Right cardiac atrium (tissue), 5 donors: ENCODE data around the gene OTOG. TPM values are rescaled to one million over a fixed set of nuclear protein-coding genes. Genes with fewer than 3 reads are reported as not detected.

Source experiments
- ATAC-seq, 2 donors: fragments of 200-7000 bp; cut with Tn5 transposase; one replicate each; pipeline versions ENCODE4 v1.8.0 to v1.9.1; 2020; ENCODE audit warnings: moderate library complexity in 2 of 2, mild to moderate bottlenecking in 1 of 2
- DNase-seq, 3 donors: peaks; one replicate each; pipeline ENCODE4 v3.0.0-alpha.2; 2020
- H3K27ac ChIP-seq: one replicate; pipeline ENCODE4 v1.5.1; 2013; ENCODE audit warnings: mild to moderate bottlenecking, low read length, control low read depth, moderate library complexity
- H3K27me3 ChIP-seq: one replicate; pipeline ENCODE4 v1.6.1; 2013; ENCODE audit not compliant: control insufficient read depth, insufficient read depth
- H3K4me1 ChIP-seq: one replicate; pipeline ENCODE4 v1.6.1; 2013; ENCODE audit warnings: low read length; ENCODE audit not compliant: control insufficient read depth, insufficient read depth
- H3K4me3 ChIP-seq: one replicate; pipeline ENCODE4 v1.5.1; 2013; ENCODE audit warnings: low read length, control low read depth
- H3K9me3 ChIP-seq: one replicate; pipeline ENCODE4 v1.6.1; 2013; ENCODE audit warnings: low read length; ENCODE audit not compliant: control insufficient read depth
- WGBS: extraction: QIAGEN DNeasy Blood & Tissue Kit; methylation state at CpG from one replicate; pipeline ENCODE4 v1.1.7; 2013; 5-methylcytosine and 5-hydroxymethylcytosine counted together
- intact Hi-C, 4 donors: fragments of 100-400 bp; cut with DNase I; formaldehyde crosslinking; loops; one replicate each; pipeline versions ENCODE4 v1.11.0 to v1.14.0; 2022 to 2023
- polyA plus RNA-seq: library from polyadenylated mRNA; stranded (reverse); fragments of 200-250 nt; gene quantifications from one replicate; pipeline ENCODE4 v1.2.3, GENCODE V29; 2013
- total RNA-seq, 4 donors: library from RNA; stranded (reverse); fragmentation: NEBNext Ultra II Directional; extraction: Animal tissue kit (Norgen Biotek cat#: 25700); gene quantifications; one replicate each; pipeline ENCODE4 v1.2.1, GENCODE V29; 2021
- donor health status: healthy with polysubstance abuse.
- donor health status: DM: no; HTN: yes; CAD: no.
- donor health status: DM: no; HTN: no; CAD: no.
- donor health status: DM: no; HTN: yes; CAD: no; lungs with severe emphysema.
- donor health status: DM: yes; HTN: yes; CAD: no.

The OTOG gene
- total and polyA plus RNA-seq, 5 donors = not detected

DNA sequence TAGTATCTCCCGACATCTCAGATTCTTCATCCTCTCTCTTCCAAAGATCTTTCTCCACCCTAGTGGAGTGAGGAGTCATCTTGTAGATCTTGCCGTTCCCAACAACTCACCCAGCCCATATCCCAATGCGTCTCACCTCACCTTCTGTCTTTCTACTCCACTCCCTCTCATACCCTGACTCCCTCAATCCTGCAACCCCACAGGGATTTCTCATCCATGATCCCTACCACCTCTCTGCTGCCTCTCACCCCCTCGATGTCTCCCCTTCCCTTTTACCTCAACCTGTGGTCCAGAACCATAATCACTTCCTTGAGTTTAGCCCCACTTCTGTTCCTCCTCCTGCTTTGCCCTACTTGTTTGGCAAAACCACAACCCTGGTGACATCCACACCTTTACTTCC is 41.7 kb downstream of the OTOG start:
- H3K4me1 ChIP-seq = no peaks in the 10 kb centered on the region
- 86% methylated on average over 4 of the region's 4 CpGs for WGBS
- ATAC-seq = no peak
- no peaks in the 10 kb centered on the region for H3K9me3 ChIP-seq
- no peak for DNase-seq
- no peak overlapping the region for H3K4me3 ChIP-seq
- H3K27me3 ChIP-seq = no peaks in the 10 kb centered on the region
- intact Hi-C loops = no loop called here
- H3K27ac ChIP-seq = no peak overlapping the region

DNA sequence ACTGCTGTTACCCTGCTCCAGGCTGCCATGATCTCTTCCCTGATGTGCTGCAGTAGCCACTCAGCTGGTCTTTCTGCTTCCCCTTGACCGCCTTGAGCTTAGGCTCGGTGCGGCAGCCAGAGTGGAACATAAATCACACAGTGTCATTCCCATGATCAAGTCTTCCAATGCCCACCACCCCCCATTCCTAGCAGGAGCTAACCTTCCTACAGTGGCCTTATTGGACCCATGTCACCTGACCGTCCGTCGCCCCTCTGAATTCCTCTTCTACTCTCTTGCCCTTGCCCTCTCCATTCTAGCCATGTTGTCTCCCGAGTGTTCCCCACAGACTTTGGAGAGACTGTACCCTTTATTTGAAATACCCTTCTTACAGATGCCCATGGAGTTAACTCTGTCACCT is 43.4 kb downstream of the OTOG start:
- H3K4me1 ChIP-seq = no peaks in the 10 kb centered on the region
- no peak overlapping the region for H3K4me3 ChIP-seq
- H3K27me3 ChIP-seq = no peaks in the 10 kb centered on the region
- ATAC-seq (no peak), DNase-seq (peak in 1 of 3 donors; percentile 12)
- no peak overlapping the region for H3K27ac ChIP-seq
- intact Hi-C loops = loop anchor here in 1 of 4 donors (10.0 kb wide), 1 partner anchor 384 kb away; no protein-coding TSS in a partner anchor
- 94% methylated on average over 7 of the region's 7 CpGs for WGBS
- no peaks in the 10 kb centered on the region for H3K9me3 ChIP-seq

DNA sequence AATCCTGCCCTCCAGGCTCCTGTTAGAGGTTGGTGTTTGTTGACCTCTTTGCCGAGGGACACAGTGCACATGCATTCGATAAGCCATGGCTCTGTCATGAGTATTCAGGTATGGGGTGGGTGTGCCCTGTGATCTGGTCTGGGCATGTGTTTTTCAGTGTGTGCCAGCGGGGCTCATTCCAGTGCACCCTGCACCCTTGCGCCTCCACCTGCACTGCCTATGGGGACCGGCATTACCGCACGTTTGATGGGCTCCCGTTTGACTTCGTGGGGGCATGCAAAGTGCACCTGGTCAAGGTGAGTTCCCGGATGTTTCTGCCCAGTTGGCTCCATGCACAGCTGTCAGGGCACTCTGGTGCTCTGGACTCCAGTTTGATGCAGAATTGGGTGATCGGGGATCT is 44.2 kb downstream of the OTOG start:
- 90% methylated on average over 11 of the region's 11 CpGs for whole genome bisulfite sequencing
- Histone ChIP-seq H3K27me3 (no peaks in the 10 kb centered on the region), H3K9me3 (no peaks in the 10 kb centered on the region), H3K27ac (no peak overlapping the region), H3K4me1 (no peaks in the 10 kb centered on the region), H3K4me3 (no peak overlapping the region)
- ATAC-seq (no peak), DNase-seq (peak in 1 of 3 donors; percentile 14)
- intact Hi-C loops = loop anchor here in 1 of 4 donors (10.0 kb wide), 1 partner anchor 384 kb away; no protein-coding TSS in a partner anchor

DNA sequence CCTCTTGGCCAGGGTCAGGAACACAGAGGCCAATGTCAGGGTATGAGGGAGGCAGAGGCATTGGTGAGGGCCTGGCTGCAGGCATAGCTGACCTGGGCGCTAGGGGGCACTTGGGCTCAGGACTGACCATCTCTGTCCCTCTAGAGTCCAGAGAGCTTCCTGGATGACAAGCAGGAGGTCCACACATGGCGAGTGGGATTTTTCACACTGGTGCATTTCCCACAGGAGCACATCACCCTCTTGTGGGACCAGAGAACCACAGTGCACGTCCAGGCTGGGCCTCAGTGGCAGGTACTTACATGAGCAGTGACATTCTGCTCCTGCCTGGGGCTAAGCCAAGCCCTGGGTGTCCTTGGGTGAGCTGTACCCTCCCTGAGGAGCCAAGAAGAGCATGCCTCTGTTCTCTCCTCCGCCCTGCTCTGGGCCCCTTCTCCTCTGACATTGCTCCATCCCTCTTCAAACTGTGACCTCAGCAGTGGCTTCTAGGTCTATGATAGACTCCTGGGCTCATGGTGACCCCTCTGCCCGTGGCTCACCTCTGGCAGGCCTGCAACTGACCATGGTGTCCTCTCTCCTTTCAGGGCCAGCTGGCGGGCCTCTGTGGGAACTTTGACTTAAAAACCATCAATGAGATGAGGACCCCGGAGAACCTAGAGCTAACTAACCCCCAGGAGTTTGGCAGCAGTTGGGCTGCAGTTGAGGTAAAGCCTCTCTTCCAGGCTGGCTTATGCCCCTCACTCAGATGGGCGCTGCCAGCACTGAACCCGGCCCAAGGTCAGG is 46.6 kb downstream of the OTOG start:
- intact Hi-C loops = loop anchor here in 1 of 4 donors (10.0 kb wide), 1 partner anchor 381 kb away; no protein-coding TSS in a partner anchor
- Histone ChIP-seq H3K27me3 (no peaks in the 10 kb centered on the region), H3K4me1 (no peaks in the 10 kb centered on the region), H3K4me3 (no peak overlapping the region), H3K9me3 (no peaks in the 10 kb centered on the region), H3K27ac (no peak overlapping the region)
- ATAC-seq (no peak), DNase-seq (no peak)
- 74% methylated on average over 9 of the region's 9 CpGs for WGBS

DNA sequence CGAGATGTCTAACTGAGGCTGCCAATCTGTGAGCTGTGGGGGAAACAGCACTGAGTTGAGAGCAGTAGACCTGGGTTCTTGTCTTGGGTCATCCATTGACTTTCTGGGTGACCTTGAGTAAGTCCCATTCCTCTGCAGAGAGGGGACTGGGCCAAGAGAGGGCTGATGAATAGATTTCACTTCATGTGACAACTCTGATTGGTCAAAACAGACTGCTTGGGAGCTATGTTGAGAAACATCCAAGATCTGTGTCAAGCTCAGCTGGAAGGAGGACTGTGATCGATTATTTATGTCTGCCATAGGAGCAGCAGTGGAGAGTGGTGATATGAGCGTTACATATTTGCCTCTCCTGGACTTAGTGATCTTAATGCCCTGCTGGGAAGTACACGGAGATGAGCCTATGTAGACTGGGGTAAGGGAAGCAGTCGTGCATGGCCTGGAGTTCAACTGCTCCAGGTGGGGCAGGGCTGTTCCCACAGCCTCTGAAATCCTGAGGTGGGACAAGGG is 47.7 kb downstream of the OTOG start:
- Histone ChIP-seq H3K27ac (no peak overlapping the region), H3K4me1 (no peaks in the 10 kb centered on the region), H3K9me3 (no peaks in the 10 kb centered on the region), H3K4me3 (no peak overlapping the region), H3K27me3 (no peaks in the 10 kb centered on the region)
- ATAC-seq = no peak
- DNase-seq = peak in 1 of 3 donors; percentile 5
- 84% methylated on average over 5 of the region's 5 CpGs for WGBS
- intact Hi-C loops = loop anchor here (5.0 to 10.0 kb wide), 4 partner anchors 128 to 388 kb away; no protein-coding TSS in a partner anchor

DNA sequence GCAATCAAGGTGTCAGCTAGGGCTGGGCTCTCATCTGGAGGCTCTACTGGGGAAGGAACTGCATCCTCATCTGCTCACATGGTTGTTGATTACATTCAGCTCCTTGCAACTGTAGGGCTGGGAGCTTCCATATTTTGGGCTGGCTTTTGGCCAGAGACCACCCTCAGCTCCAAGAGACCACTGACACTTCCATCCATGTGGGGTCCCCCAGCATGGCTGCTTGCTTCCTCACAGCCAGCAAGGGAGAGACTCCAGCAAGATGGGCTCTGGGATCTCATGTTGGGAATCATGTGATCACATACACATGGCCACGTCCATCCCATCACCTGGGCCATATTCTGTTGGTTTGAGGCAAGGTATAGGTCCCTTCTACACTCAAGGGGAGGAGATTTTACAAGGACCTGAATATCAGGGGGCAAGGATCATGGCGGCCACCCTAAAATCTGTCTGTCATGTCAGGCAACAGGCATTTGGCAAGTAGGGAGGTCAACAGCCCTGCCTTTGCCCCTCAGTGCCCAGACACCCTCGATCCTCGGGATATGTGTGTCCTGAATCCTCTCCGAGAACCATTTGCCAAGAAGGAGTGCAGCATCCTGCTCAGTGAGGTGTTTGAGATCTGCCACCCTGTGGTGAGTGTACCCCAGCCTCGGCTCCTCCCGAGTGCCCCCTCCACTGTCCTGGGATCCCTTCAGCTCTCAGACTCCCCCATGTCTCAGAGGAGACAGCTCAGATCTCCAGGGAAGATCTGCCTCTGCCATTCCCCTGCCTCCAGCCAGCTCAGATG is 48.7 kb downstream of the OTOG start:
- DNase-seq = no peak
- no peak overlapping the region for H3K27ac ChIP-seq
- H3K4me3 ChIP-seq = no peak overlapping the region
- intact Hi-C loops = loop anchor here (5.0 to 10.0 kb wide), 4 partner anchors 127 to 387 kb away; no protein-coding TSS in a partner anchor
- H3K9me3 ChIP-seq = no peaks in the 10 kb centered on the region
- WGBS = 74% methylated on average over 7 of the region's 7 CpGs
- no peak for ATAC-seq
- no peaks in the 10 kb centered on the region for H3K4me1 ChIP-seq
- no peaks in the 10 kb centered on the region for H3K27me3 ChIP-seq

DNA sequence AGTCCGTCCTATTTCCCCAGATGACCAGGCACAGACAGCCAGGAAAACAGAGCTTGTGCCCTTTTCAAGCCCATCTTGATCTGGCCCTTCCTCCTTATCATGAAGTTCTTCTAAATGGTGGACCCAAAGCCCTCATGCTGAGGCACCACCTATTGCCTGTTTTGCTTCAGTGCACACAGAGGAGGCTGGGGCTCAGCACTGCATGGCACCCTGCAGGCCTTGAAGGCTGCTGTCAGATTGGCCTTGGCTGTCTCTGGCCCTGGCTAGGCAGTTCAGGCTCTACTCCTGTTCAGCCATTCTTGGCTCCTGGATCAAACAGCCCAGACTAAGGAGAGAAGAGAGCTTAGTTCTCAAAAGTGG is 49.2 kb downstream of the OTOG start:
- ATAC-seq (no peak), DNase-seq (peak in 1 of 3 donors; percentile 1)
- no peaks in the 10 kb centered on the region for H3K4me1 ChIP-seq
- intact Hi-C loops = loop anchor here (5.0 to 10.0 kb wide), 4 partner anchors 126 to 386 kb away; no protein-coding TSS in a partner anchor
- 57% methylated on average over 1 of the region's 1 CpG for WGBS
- H3K27me3 ChIP-seq = no peaks in the 10 kb centered on the region
- no peak overlapping the region for H3K27ac ChIP-seq
- H3K9me3 ChIP-seq = no peaks in the 10 kb centered on the region
- H3K4me3 ChIP-seq = no peak overlapping the region

DNA sequence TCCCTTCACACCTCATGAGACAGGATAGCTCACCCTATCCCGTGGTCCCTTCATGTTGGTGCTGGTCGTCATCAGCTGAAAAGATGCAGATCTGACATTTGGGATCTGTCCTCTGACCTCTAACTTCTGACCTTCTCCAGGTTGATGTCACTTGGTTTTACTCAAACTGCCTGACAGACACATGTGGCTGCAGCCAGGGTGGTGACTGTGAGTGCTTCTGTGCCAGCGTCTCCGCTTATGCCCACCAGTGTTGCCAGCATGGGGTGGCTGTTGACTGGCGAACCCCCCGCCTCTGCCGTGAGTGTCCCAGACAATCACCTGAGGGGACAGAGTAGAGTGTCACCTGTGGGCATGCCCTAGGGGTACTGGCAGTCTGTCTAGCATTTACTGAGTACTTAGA is 49.7 kb downstream of the OTOG start:
- DNase-seq = no peak
- intact Hi-C loops = loop anchor here (5.0 to 10.0 kb wide), 4 partner anchors 126 to 386 kb away; no protein-coding TSS in a partner anchor
- 81% methylated on average over 7 of the region's 7 CpGs for WGBS

DNA sequence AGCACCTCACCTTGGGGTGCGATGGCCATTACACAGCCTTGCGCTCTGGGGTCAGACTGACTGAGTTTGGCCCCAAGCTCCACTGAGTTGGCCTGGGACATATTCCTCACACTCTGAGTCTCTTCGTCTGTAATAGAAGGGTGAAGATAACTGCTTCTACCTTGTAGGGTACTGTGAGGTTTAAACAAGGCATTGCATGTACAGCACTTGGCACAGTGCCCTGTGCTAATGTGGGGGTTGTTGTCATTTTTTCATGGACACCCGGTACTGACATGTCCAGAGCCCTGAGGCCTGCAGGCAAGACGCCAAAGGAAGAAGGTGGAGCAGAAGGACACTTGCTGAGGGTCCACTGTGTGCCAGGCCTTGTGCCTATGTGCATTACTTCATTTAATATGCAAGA is 50.7 kb downstream of the OTOG start:
- ATAC-seq (no peak), DNase-seq (no peak)
- H3K4me3 ChIP-seq = no peak overlapping the region
- intact Hi-C loops = loop anchor here (5.0 to 10.0 kb wide), 4 partner anchors 125 to 385 kb away; no protein-coding TSS in a partner anchor
- H3K27me3 ChIP-seq = no peaks in the 10 kb centered on the region
- no peak overlapping the region for H3K27ac ChIP-seq
- no peaks in the 10 kb centered on the region for H3K9me3 ChIP-seq
- 50% methylated on average over 5 of the region's 5 CpGs for WGBS
- no peaks in the 10 kb centered on the region for H3K4me1 ChIP-seq

More for the DNA sequence above, 49.7 kb downstream of the OTOG start:
- Histone ChIP-seq H3K9me3 (no peaks in the 10 kb centered on the region), H3K27me3 (no peaks in the 10 kb centered on the region), H3K27ac (no peak overlapping the region), H3K4me3 (no peak overlapping the region), H3K4me1 (no peaks in the 10 kb centered on the region)
- ATAC-seq = no peak

DNA sequence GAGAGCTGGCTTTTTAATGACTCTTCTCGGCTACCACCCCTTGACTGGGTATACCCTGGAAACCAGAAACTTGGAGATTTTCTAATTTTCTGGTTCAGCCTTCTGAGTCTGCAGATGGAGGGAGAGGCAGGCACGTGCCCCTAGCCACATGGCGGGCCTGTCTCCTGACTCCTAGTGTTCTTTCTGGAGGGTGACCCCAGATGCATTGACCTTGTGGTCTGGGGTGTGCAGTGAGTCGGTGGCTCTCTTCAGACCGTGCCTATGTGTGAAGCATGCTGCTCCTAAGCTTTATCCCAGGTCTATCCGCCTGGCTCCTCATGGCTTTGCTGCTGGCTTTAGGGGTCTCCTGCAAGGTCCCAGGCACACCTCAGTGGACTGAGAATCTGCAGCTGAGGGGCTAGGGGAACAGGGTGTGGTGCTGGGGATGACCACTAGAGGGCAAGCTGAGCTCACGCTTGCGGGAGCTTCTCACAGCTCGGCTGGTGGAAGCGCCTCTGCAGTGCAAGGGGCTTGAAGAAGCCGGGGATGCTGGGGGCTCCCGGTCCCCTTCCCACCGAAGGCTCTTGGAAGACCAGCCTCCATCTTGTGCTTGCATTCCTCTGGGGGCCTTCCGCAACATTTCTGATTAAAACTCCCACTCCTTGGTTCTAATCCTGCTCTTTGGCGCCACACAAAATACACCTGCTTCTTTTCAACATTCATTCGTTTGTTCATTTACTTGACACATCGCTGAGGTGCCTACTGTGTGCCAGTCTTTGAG is 51.8 kb downstream of the OTOG start:
- intact Hi-C loops = loop anchor here (5.0 to 10.0 kb wide), 4 partner anchors 123 to 383 kb away; no protein-coding TSS in a partner anchor
- no peak overlapping the region for H3K4me3 ChIP-seq
- DNase-seq = peak; percentile 72 to 87 (median 86)

More for the DNA sequence above, 51.8 kb downstream of the OTOG start:
- ATAC-seq = peak; percentile 75 to 79
- 30% methylated on average over 17 of the region's 17 CpGs for WGBS
- Histone ChIP-seq H3K4me1 (no peaks in the 10 kb centered on the region), H3K9me3 (no peaks in the 10 kb centered on the region), H3K27me3 (no peaks in the 10 kb centered on the region), H3K27ac (no peak overlapping the region)
